ENCODE results near the gene XCR1. TPM values are rescaled to one million over a fixed set of nuclear protein-coding genes. Genes with fewer than 3 reads are reported as not detected.
"Not testable (repeated sequence)": the region's sequence is repeated elsewhere in the genome, so short reads cannot be mapped to it uniquely, and the experiment has no call there.

The XCR1 gene
- total and polyA plus RNA-seq, 9 donors = under 0.01 to 1.2 (median 0.05) TPM; not detected in 2

DNA sequence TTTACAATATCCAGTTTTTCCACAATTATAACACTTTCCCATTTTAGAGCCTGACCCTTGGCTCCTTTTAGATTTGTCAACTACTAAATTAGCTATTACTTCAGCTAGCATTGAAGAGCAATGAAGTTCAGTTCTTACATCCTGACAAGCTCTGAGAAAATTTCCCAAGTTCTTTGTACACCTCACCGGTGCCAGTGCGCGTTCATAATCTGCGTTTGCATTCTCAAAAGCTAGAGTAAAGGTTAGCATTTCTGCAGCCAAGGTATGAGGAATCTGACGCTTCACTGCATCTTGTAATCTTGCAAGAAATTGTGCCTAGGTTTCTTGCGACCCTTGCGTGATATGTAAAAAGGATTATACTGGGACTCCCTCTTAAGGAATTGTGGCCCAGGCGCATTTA is 25.2 kb upstream of the XCR1 start:
- Histone ChIP-seq H3K9me3 (no peaks in the 10 kb centered on the region), H3K4me1 (ENCODE audit: insufficient read depth) (no peaks in the 10 kb centered on the region), H3K27me3 (no peaks in the 10 kb centered on the region), H3K36me3 (no peaks in the 10 kb centered on the region), H3K27ac (no peak overlapping the region), H3K4me3 (no peak overlapping the region)
- no peak for DNase-seq
- 92 to 97% (median 96%) methylated on average over 8 of the region's 8 CpGs for WGBS, 3 donors
- intact Hi-C loops (cut with DNase I) = no loop called here
- no peak for TF ChIP-seq POLR2A (IDR thresholded peaks at IDR 0.05)

- intact Hi-C loops (cut with DNase I) = no loop called here
- Histone ChIP-seq H3K36me3 (no peaks in the 10 kb centered on the region), H3K4me3 (no peak overlapping the region), H3K27me3 (no peaks in the 10 kb centered on the region), H3K27ac (no peak overlapping the region), H3K4me1 (ENCODE audit: insufficient read depth) (no peaks in the 10 kb centered on the region), H3K9me3 (no peaks in the 10 kb centered on the region)
- TF ChIP-seq EP300 (IDR thresholded peaks at IDR 0.05) = no peak
- TF ChIP-seq, protein P1, sequence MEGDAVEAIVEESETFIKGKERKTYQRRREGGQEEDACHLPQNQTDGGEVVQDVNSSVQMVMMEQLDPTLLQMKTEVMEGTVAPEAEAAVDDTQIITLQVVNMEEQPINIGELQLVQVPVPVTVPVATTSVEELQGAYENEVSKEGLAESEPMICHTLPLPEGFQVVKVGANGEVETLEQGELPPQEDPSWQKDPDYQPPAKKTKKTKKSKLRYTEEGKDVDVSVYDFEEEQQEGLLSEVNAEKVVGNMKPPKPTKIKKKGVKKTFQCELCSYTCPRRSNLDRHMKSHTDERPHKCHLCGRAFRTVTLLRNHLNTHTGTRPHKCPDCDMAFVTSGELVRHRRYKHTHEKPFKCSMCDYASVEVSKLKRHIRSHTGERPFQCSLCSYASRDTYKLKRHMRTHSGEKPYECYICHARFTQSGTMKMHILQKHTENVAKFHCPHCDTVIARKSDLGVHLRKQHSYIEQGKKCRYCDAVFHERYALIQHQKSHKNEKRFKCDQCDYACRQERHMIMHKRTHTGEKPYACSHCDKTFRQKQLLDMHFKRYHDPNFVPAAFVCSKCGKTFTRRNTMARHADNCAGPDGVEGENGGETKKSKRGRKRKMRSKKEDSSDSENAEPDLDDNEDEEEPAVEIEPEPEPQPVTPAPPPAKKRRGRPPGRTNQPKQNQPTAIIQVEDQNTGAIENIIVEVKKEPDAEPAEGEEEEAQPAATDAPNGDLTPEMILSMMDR (IDR thresholded peaks at IDR 0.05) = no peak
- TF ChIP-seq POLR2A (IDR thresholded peaks at IDR 0.05) = no peak
- DNase-seq = no peak
- WGBS, 3 donors = 64 to 80% (median 66%) methylated on average over 5 of the region's 5 CpGs
These were observed 21.8 kb upstream of the XCR1 start for GRCh38 chr3:46049093-46049492.

- H3K4me1 ChIP-seq (ENCODE audit: insufficient read depth); H3K27me3 ChIP-seq; H3K27ac ChIP-seq; intact Hi-C loops (cut with DNase I); H3K9me3 ChIP-seq; H3K4me3 ChIP-seq; H3K36me3 ChIP-seq; DNase-seq: not testable (repeated sequence)
- WGBS, 3 donors = 80 to 83% (median 81%) methylated on average over 5 of the region's 5 CpGs
These were observed 18.9 kb upstream of the XCR1 start for GRCh38 chr3:46046231-46046630.

DNA sequence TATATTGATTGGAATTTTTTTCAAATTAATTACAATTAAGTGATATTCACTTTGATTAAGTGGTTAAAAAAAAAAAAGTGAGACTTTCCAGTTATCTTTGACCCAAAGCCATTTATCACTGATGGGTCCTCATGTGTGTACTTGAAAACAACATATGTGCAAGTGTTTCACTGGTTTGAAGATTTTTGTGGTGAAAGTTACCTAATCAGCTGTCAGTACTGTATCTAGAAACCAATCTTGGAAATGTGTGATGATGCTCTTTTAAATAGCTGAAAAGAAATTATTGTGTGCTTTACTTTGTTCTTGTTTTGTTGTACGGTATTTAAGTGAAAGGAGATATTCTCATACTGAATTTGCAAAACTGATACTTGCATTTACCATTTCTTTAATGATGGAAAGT is 11.6 kb upstream of the XCR1 start:
- intact Hi-C loops (cut with DNase I) = no loop called here
- no peak for DNase-seq
- no peaks in the 10 kb centered on the region for H3K9me3 ChIP-seq
- 89 to 96% (median 93%) methylated on average over 1 of the region's 1 CpG for WGBS, 3 donors
- no peaks in the 10 kb centered on the region for H3K4me1 ChIP-seq (ENCODE audit: insufficient read depth)
- TF ChIP-seq, protein P1 (IDR thresholded peaks at IDR 0.05) = no peak
- no peak for TF ChIP-seq EP300 (IDR thresholded peaks at IDR 0.05)
- TF ChIP-seq POLR2A (IDR thresholded peaks at IDR 0.05) = no peak
- H3K4me3 ChIP-seq = no peak overlapping the region
- H3K36me3 ChIP-seq = no peaks in the 10 kb centered on the region
- H3K27me3 ChIP-seq = no peaks in the 10 kb centered on the region
- H3K27ac ChIP-seq = no peak overlapping the region

DNA sequence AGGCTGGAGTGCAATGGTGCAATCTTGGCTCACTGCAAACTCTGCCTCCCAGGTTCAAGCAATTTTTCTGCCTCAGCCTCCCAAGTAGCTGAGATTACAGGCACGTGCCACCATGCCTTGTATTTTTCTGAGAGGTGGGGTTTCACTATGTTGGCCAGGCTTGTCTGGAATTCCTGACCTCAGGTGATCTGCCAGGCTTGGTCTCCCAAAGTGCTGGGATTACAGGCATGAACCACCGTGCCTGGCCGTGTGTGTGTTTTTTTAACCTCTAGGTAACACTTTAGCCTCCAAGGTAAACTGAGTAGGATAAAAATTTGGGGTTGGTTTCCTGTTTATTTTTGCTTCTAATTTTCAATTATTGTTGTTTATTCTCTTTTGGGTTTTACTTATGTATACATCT is 10.8 kb upstream of the XCR1 start:
- H3K9me3 ChIP-seq; H3K27me3 ChIP-seq; H3K4me1 ChIP-seq (ENCODE audit: insufficient read depth); H3K36me3 ChIP-seq; DNase-seq; H3K27ac ChIP-seq; H3K4me3 ChIP-seq; intact Hi-C loops (cut with DNase I): not testable (repeated sequence)
- 68 to 75% (median 72%) methylated on average over 3 of the region's 3 CpGs for WGBS, 3 donors

- TF ChIP-seq, protein P1 (IDR thresholded peaks at IDR 0.05) = no peak
- TF ChIP-seq EP300 (IDR thresholded peaks at IDR 0.05) = no peak
- no peak for TF ChIP-seq POLR2A (IDR thresholded peaks at IDR 0.05)
- no peaks in the 10 kb centered on the region for H3K9me3 ChIP-seq
- no peaks in the 10 kb centered on the region for H3K4me1 ChIP-seq (ENCODE audit: insufficient read depth)
- H3K27me3 ChIP-seq = no peaks in the 10 kb centered on the region
- WGBS, 3 donors = 87 to 90% (median 89%) methylated on average over 1 of the region's 1 CpG
- H3K27ac ChIP-seq = no peak overlapping the region
- no peaks in the 10 kb centered on the region for H3K36me3 ChIP-seq
- intact Hi-C loops (cut with DNase I) = no loop called here
- no peak for DNase-seq
- H3K4me3 ChIP-seq = no peak overlapping the region
These were observed 8.9 kb upstream of the XCR1 start for GRCh38 chr3:46036191-46036590.
